ENCODE data around the gene SLC6A6.

DNA sequence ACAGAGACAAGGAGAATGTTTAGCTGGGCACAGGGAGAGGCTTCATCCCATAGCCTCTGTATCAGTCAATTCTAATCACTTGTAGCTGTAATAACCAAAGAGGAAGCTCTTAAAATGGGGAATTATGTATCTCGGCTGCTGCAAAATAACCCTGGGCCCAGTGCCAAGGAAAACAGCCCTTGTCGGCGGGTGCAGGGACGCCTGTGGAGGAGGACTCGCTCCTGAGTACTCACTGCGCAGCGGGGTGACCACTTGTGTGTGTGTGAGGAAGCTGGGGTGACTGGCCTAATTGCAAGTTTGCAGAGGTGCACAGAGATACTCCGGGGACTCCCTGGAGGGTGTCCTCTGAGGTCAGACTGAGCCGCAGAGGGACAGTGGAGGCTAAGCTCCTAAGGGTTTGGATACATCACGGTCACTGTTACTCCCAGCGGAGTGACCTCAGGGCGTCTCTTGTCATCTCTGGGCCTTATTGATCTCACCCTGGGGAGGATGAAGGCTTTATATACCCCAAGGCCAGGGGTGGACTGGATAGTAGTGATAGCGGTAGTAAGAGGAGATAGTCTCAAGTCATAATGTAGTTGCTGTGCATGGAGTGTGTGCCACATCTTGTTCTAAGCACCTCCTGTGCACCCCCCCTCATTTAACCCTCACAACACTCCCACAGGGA lies 37.2 kb downstream of the SLC6A6 start:
- TF ChIP-seq, protein P1, sequence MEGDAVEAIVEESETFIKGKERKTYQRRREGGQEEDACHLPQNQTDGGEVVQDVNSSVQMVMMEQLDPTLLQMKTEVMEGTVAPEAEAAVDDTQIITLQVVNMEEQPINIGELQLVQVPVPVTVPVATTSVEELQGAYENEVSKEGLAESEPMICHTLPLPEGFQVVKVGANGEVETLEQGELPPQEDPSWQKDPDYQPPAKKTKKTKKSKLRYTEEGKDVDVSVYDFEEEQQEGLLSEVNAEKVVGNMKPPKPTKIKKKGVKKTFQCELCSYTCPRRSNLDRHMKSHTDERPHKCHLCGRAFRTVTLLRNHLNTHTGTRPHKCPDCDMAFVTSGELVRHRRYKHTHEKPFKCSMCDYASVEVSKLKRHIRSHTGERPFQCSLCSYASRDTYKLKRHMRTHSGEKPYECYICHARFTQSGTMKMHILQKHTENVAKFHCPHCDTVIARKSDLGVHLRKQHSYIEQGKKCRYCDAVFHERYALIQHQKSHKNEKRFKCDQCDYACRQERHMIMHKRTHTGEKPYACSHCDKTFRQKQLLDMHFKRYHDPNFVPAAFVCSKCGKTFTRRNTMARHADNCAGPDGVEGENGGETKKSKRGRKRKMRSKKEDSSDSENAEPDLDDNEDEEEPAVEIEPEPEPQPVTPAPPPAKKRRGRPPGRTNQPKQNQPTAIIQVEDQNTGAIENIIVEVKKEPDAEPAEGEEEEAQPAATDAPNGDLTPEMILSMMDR (IDR thresholded peaks at IDR 0.05; ENCODE audit: low read length): no peak
- no peak for TF ChIP-seq EZH2phosphoT487 (IDR thresholded peaks at IDR 0.05; ENCODE audit: low read length)
- no peak for TF ChIP-seq EZH2 (optimal IDR thresholded peaks at IDR 0.05; ENCODE audit: low read depth, low read length)
